HK-2 (cell line): ENCODE results near the gene LGR6.
"Not testable (repeated sequence)": the region's sequence is repeated elsewhere in the genome, so short reads cannot be mapped to it uniquely, and the experiment has no call there.

Experiments
- DNase-seq: peaks from one replicate; pipeline ENCODE4 v3.0.0-alpha.2; 2018; ENCODE audit not compliant: unreplicated experiment

LGR6 gene

GRCh38 chr1:202240956-202241355, 47.4 kb downstream of the LGR6 start:
- DNase-seq, result no peak

- DNase-seq, result no peak
These were observed 47.9 kb downstream of the LGR6 start for GRCh38 chr1:202241376-202242079.

GRCh38 chr1:202242080-202242419, 48.5 kb downstream of the LGR6 start:
- DNase-seq, result no peak

GRCh38 chr1:202243006-202243405, 49.4 kb downstream of the LGR6 start:
- DNase-seq, result no peak

- DNase-seq, result no peak
These were observed 51.3 kb downstream of the LGR6 start for GRCh38 chr1:202244841-202245261.

GRCh38 chr1:202245391-202245790, 51.8 kb downstream of the LGR6 start:
- no peak for DNase-seq

GRCh38 chr1:202247104-202247503, 53.5 kb downstream of the LGR6 start:
- DNase-seq, result no peak

- DNase-seq, result no peak
These were observed 54.5 kb downstream of the LGR6 start for GRCh38 chr1:202247837-202248795.

GRCh38 chr1:202248861-202249260, 55.3 kb downstream of the LGR6 start:
- DNase-seq, result no peak

GRCh38 chr1:202249436-202249835, 55.8 kb downstream of the LGR6 start:
- no peak for DNase-seq

- DNase-seq, result no peak
These were observed 56.2 kb downstream of the LGR6 start for GRCh38 chr1:202249846-202250245.

- DNase-seq, result no peak
These were observed 57.4 kb downstream of the LGR6 start for GRCh38 chr1:202250982-202251381.

GRCh38 chr1:202251424-202252256, 58.0 kb downstream of the LGR6 start:
- no peak for DNase-seq

- no peak for DNase-seq
These were observed 58.7 kb downstream of the LGR6 start for GRCh38 chr1:202252271-202252670.

GRCh38 chr1:202254454-202255252, 61.1 kb downstream of the LGR6 start:
- DNase-seq, result no peak

- DNase-seq, result no peak
These were observed 61.7 kb downstream of the LGR6 start for GRCh38 chr1:202255343-202255742.

GRCh38 chr1:202259705-202260104, 66.1 kb downstream of the LGR6 start:
- DNase-seq, result no peak

GRCh38 chr1:202261209-202261958, 67.8 kb downstream of the LGR6 start:
- DNase-seq, result not testable (repeated sequence)

- DNase-seq, result no peak
These were observed 70.0 kb downstream of the LGR6 start for GRCh38 chr1:202263628-202264027.

GRCh38 chr1:202264300-202264699, 70.7 kb downstream of the LGR6 start:
- no peak for DNase-seq

- no peak for DNase-seq
These were observed 71.1 kb downstream of the LGR6 start for GRCh38 chr1:202264726-202265125.
